Upper lobe of left lung (tissue), 4 donors: ENCODE results near the gene SSC5D.

ENCODE experiments used
- POLR2A ChIP-seq, 4 donors: fragments of 450-650 bp; IDR thresholded peaks; one replicate each; pipeline ENCODE4 v1.5.1; 2016 to 2017; ENCODE audit warnings: antibody characterized with exemption in 4 of 4, mild to moderate bottlenecking in 2 of 4
- TF ChIP-seq, protein P1 (sequence below), 6 experiments: fragments of 450-650 bp in 4 of 6; fragments of 200-600 bp in 2 of 6; sonication (generic) in 2 of 6; IDR thresholded peaks; one replicate each; pipeline ENCODE4 v1.5.1; 2016 to 2019; ENCODE audit warnings: antibody characterized with exemption in 6 of 6

DNA sequence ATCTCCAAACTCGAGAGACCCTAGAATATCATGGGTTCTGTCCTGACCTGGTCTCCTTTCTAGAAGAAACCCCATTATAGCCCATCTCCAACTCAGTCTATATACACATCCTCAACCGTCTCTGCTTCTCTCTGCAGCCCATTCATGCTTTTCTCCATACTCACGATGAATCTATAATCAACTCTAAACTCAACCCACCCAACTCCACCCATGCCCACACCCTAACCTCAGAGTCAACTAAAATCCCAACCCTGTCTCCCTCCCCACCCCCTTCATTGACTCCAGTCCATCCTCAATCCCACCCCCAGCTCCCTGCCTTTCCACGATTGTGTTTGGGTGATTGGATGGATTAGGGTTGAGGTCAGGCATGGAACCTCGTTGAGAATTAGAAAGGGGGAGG lies 55.3 kb downstream of the SSC5D start:
- TF ChIP-seq, protein P1, sequence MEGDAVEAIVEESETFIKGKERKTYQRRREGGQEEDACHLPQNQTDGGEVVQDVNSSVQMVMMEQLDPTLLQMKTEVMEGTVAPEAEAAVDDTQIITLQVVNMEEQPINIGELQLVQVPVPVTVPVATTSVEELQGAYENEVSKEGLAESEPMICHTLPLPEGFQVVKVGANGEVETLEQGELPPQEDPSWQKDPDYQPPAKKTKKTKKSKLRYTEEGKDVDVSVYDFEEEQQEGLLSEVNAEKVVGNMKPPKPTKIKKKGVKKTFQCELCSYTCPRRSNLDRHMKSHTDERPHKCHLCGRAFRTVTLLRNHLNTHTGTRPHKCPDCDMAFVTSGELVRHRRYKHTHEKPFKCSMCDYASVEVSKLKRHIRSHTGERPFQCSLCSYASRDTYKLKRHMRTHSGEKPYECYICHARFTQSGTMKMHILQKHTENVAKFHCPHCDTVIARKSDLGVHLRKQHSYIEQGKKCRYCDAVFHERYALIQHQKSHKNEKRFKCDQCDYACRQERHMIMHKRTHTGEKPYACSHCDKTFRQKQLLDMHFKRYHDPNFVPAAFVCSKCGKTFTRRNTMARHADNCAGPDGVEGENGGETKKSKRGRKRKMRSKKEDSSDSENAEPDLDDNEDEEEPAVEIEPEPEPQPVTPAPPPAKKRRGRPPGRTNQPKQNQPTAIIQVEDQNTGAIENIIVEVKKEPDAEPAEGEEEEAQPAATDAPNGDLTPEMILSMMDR (IDR thresholded peaks at IDR 0.05), result no peak
- no peak for TF ChIP-seq POLR2A (IDR thresholded peaks at IDR 0.05)
